ENCODE results near the gene RAB6B.

Gene RAB6B

GRCh38 chr3:133851931-133852330 is 43.8 kb downstream of the RAB6B start:
- POLR2A ChIA-PET = no interaction called here

DNA sequence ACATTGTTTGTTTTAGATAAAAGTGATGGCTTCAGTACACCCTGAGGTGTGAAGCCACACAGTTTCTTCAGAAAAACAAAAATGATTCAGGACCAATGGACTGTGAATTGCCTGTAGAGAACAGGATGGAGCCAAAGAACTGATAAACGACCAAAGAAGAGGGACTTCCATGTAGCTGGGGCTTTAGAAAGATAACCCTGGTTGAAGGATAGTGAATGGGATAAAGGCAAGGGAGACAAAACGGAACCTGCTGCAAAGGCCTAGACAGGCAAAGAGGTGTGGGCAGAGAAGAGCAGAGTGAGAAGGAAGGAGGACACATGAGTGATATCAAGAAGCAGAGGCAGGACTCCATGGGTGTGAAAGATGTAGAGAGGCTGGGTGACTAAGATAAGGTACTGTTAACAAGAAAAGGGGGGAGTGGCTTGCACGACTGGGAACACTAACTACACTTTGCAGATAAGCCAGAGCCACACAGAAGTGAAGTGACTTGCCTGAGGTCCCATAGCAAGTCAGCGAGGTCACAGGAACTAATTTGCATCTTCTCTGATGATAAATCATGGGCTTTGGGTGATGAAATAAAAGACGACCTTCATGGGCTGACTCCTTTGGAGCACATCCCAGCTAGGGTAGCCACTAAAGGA is 44.3 kb downstream of the RAB6B start:
- CTCF ChIA-PET = interaction anchor here (0.9 kb wide), 1 partner anchor 360 kb away, joined by 3 read pairs; no protein-coding TSS in a partner anchor
- no peaks in the 10 kb centered on the region for H3K4me1 ChIP-seq (ENCODE audit: control insufficient read depth, insufficient read depth, low read length)
- no peak overlapping the region for H3K27ac ChIP-seq (ENCODE audit: extremely low read depth, low read depth, low read length)
- POLR2A ChIA-PET = no interaction called here
- H3K9me3 ChIP-seq (ENCODE audit: control insufficient read depth, insufficient read depth, low read depth, low read length) = no peaks in the 10 kb centered on the region
- H3K4me3 ChIP-seq (ENCODE audit: low read depth, low read length) = no peak overlapping the region
- H3K36me3 ChIP-seq (ENCODE audit: control insufficient read depth in 2 of 2, insufficient read depth in 1 of 2, low read length in 2 of 2) = no peaks in the 10 kb centered on the region
- no peak for TF ChIP-seq ZNF654 (tag by site-specific recombination; IDR thresholded peaks at IDR 0.05; ENCODE audit: low read depth)
- TF ChIP-seq ZNF596 (tag by site-specific recombination; IDR thresholded peaks at IDR 0.05) = no peak
- no peak for TF ChIP-seq IKZF3 (tag by site-specific recombination; IDR thresholded peaks at IDR 0.05)
- TF ChIP-seq ZNF792 (tag by site-specific recombination; IDR thresholded peaks at IDR 0.05) = no peak
- no peak for TF ChIP-seq ZNF645 (tag by site-specific recombination; IDR thresholded peaks at IDR 0.05)
- TF ChIP-seq PBX3 (CRISPR knock-in tag; IDR thresholded peaks at IDR 0.05) = no peak
- TF ChIP-seq ZNF513 (tag by site-specific recombination; IDR thresholded peaks at IDR 0.05) = no peak
- no peak for TF ChIP-seq ZNF600 (tag by site-specific recombination; IDR thresholded peaks at IDR 0.05)
- TF ChIP-seq ZNF830 (tag by site-specific recombination; IDR thresholded peaks at IDR 0.05; ENCODE audit: low read depth) = no peak
- no peak for TF ChIP-seq ZNF776 (tag by site-specific recombination; IDR thresholded peaks at IDR 0.05; ENCODE audit: borderline replicate concordance)
- no peak for TF ChIP-seq ZBTB8A (tag by site-specific recombination; IDR thresholded peaks at IDR 0.05)
- TF ChIP-seq ZFP69B (tag by site-specific recombination; IDR thresholded peaks at IDR 0.05) = no peak
- no peak for TF ChIP-seq ZNF426 (tag by site-specific recombination; IDR thresholded peaks at IDR 0.05)
- TF ChIP-seq ZNF48 (tag by site-specific recombination; IDR thresholded peaks at IDR 0.05) = no peak
- no peak for TF ChIP-seq ZNF202 (tag by site-specific recombination; IDR thresholded peaks at IDR 0.05; ENCODE audit: borderline replicate concordance)
- TF ChIP-seq, protein P1, sequence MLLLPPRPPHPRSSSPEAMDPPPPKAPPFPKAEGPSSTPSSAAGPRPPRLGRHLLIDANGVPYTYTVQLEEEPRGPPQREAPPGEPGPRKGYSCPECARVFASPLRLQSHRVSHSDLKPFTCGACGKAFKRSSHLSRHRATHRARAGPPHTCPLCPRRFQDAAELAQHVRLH (tag by site-specific recombination; IDR thresholded peaks at IDR 0.05) = no peak
- no peak for TF ChIP-seq ZNF157 (tag by site-specific recombination; IDR thresholded peaks at IDR 0.05)

More at GRCh38 chr3:133851931-133852330, 43.8 kb downstream of the RAB6B start:
- CTCF ChIA-PET = no interaction called here
- Histone ChIP-seq H3K36me3 (ENCODE audit: control insufficient read depth in 2 of 2, insufficient read depth in 1 of 2, low read length in 2 of 2) (no peaks in the 10 kb centered on the region), H3K4me3 (ENCODE audit: low read depth, low read length) (no peak overlapping the region), H3K9me3 (ENCODE audit: control insufficient read depth, insufficient read depth, low read depth, low read length) (no peaks in the 10 kb centered on the region), H3K4me1 (ENCODE audit: control insufficient read depth, insufficient read depth, low read length) (no peaks in the 10 kb centered on the region), H3K27ac (ENCODE audit: extremely low read depth, low read depth, low read length) (no peak overlapping the region)
- no peak for TF ChIP-seq GLI4 (tag by site-specific recombination; IDR thresholded peaks at IDR 0.05)
- no peak for TF ChIP-seq ZNF335 (tag by site-specific recombination; conservative IDR thresholded peaks at IDR 0.05)
- no peak for TF ChIP-seq ZNF23 (tag by site-specific recombination; IDR thresholded peaks at IDR 0.05; ENCODE audit: borderline replicate concordance)
- TF ChIP-seq TSHZ1 (tag by site-specific recombination; IDR thresholded peaks at IDR 0.05; ENCODE audit: borderline replicate concordance) = no peak
- TF ChIP-seq ZFP3 (tag by site-specific recombination; IDR thresholded peaks at IDR 0.05; ENCODE audit: low read depth) = no peak
- TF ChIP-seq KLF7 (tag by site-specific recombination; IDR thresholded peaks at IDR 0.05; ENCODE audit: borderline replicate concordance) = no peak
- no peak for TF ChIP-seq ZNF677 (tag by site-specific recombination; IDR thresholded peaks at IDR 0.05)
- TF ChIP-seq, protein P2, sequence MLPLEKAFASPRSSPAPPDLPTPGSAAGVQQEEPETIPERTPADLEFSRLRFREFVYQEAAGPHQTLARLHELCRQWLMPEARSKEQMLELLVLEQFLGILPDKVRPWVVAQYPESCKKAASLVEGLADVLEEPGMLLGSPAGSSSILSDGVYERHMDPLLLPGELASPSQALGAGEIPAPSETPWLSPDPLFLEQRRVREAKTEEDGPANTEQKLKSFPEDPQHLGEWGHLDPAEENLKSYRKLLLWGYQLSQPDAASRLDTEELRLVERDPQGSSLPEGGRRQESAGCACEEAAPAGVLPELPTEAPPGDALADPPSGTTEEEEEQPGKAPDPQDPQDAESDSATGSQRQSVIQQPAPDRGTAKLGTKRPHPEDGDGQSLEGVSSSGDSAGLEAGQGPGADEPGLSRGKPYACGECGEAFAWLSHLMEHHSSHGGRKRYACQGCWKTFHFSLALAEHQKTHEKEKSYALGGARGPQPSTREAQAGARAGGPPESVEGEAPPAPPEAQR (tag by site-specific recombination; IDR thresholded peaks at IDR 0.05) = no peak
- no peak for TF ChIP-seq ZNF791 (tag by site-specific recombination; IDR thresholded peaks at IDR 0.05)
- no peak for TF ChIP-seq ZNF239 (tag by site-specific recombination; IDR thresholded peaks at IDR 0.05)

All from HEK293 (cell line).